Measurements from ENCODE around the gene RPTOR.

DNA sequence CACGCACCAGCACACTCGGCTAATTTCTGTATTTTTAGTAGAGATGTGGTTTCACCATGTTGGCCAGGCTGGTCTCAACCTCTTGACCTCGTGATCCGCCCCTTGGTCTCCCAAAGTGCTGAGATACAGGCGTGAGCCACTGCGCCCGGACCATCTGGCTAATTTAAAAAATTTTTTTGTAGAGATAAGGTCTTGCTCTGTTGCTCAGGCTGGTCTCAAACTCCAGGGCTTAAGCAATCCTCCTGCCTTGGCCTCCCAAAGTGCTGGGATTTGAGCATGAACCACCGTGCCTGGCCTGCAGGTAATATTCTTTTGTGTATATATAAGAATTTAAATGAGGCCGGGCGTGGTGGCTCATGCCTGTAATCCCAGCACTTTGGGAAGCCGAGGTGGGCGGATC lies 115.0 kb downstream of the RPTOR start:
- TF ChIP-seq BACH2 (CRISPR knock-in tag; IDR thresholded peaks at IDR 0.05; ENCODE audit: borderline replicate concordance) (no peak), CREB5 (CRISPR knock-in tag; IDR thresholded peaks at IDR 0.05; ENCODE audit: low read depth) (no peak), RARB (CRISPR knock-in tag; IDR thresholded peaks at IDR 0.05) (no peak), TOX (CRISPR knock-in tag; IDR thresholded peaks at IDR 0.05; ENCODE audit: borderline replicate concordance) (no peak), ZC3H10 (CRISPR knock-in tag; IDR thresholded peaks at IDR 0.05) (no peak), ZFP30 (CRISPR knock-in tag; IDR thresholded peaks at IDR 0.05) (no peak), ARNTL (CRISPR knock-in tag; IDR thresholded peaks at IDR 0.05; ENCODE audit: borderline replicate concordance, low read depth) (no peak), ESRRG (CRISPR knock-in tag; IDR thresholded peaks at IDR 0.05) (no peak), ZFP3 (CRISPR knock-in tag; IDR thresholded peaks at IDR 0.05) (no peak), TCF4 (CRISPR knock-in tag; IDR thresholded peaks at IDR 0.05; ENCODE audit: borderline replicate concordance) (no peak), ZNF565 (CRISPR knock-in tag; conservative IDR thresholded peaks at IDR 0.05; ENCODE audit: low read depth) (no peak), PPARA (CRISPR knock-in tag; IDR thresholded peaks at IDR 0.05; ENCODE audit: borderline replicate concordance) (no peak)
- TF ChIP-seq, protein P1, sequence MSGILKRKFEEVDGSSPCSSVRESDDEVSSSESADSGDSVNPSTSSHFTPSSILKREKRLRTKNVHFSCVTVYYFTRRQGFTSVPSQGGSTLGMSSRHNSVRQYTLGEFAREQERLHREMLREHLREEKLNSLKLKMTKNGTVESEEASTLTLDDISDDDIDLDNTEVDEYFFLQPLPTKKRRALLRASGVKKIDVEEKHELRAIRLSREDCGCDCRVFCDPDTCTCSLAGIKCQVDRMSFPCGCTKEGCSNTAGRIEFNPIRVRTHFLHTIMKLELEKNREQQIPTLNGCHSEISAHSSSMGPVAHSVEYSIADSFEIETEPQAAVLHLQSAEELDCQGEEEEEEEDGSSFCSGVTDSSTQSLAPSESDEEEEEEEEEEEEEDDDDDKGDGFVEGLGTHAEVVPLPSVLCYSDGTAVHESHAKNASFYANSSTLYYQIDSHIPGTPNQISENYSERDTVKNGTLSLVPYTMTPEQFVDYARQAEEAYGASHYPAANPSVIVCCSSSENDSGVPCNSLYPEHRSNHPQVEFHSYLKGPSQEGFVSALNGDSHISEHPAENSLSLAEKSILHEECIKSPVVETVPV (CRISPR knock-in tag; IDR thresholded peaks at IDR 0.05): no peak
- TF ChIP-seq, protein P2, sequence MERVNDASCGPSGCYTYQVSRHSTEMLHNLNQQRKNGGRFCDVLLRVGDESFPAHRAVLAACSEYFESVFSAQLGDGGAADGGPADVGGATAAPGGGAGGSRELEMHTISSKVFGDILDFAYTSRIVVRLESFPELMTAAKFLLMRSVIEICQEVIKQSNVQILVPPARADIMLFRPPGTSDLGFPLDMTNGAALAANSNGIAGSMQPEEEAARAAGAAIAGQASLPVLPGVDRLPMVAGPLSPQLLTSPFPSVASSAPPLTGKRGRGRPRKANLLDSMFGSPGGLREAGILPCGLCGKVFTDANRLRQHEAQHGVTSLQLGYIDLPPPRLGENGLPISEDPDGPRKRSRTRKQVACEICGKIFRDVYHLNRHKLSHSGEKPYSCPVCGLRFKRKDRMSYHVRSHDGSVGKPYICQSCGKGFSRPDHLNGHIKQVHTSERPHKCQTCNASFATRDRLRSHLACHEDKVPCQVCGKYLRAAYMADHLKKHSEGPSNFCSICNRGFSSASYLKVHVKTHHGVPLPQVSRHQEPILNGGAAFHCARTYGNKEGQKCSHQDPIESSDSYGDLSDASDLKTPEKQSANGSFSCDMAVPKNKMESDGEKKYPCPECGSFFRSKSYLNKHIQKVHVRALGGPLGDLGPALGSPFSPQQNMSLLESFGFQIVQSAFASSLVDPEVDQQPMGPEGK (CRISPR knock-in tag; IDR thresholded peaks at IDR 0.05; ENCODE audit: borderline replicate concordance): no peak

All from SK-N-SH treated with all-trans-retinoic acid at 6 μM for 48 hours (cell line).